Brain microvascular endothelial cell (primary cell): ENCODE results near the gene TUBB3.
A peak's percentile ranks its signal among the peaks of the same experiment; 100 is the strongest.

Experiments
- DNase-seq: peaks from one replicate; pipeline ENCODE4 v3.0.0-alpha.2; 2020
- H3K27ac ChIP-seq: fragments of 250-450 bp; sonication (Bioruptor Pico); 2 replicates; pipeline ENCODE4 v1.5.1; 2020; ENCODE audit warnings: mild to moderate bottlenecking, moderate library complexity
- H3K27me3 ChIP-seq: fragments of 250-450 bp; sonication (Bioruptor Pico); replicated peaks from 2 replicates; pipeline ENCODE4 v1.5.1; 2020; ENCODE audit warnings: mild to moderate bottlenecking
- H3K36me3 ChIP-seq: fragments of 250-450 bp; sonication (Bioruptor Pico); replicated peaks from 2 replicates; pipeline ENCODE4 v1.5.1; 2020; ENCODE audit warnings: mild to moderate bottlenecking
- H3K4me3 ChIP-seq: 2 replicates; pipeline ENCODE4 v1.5.1; 2011; ENCODE audit warnings: low read depth, mild to moderate bottlenecking, control low read depth, low read length, moderate library complexity
- CTCF ChIP-seq: IDR thresholded peaks from 2 replicates; pipeline ENCODE4 v1.5.1; 2011; ENCODE audit warnings: low read depth, mild to moderate bottlenecking, moderate library complexity, low read length, control low read depth, inconsistent platforms; ENCODE audit errors: missing control alignments
- in situ Hi-C: cut with HindIII; loops from 2 replicates; pipeline ENCODE4 v1.10.0; 2017; ENCODE audit warnings: low sequenced_read_pairs, low pct_ligation_motif_present

Gene TUBB3

DNA sequence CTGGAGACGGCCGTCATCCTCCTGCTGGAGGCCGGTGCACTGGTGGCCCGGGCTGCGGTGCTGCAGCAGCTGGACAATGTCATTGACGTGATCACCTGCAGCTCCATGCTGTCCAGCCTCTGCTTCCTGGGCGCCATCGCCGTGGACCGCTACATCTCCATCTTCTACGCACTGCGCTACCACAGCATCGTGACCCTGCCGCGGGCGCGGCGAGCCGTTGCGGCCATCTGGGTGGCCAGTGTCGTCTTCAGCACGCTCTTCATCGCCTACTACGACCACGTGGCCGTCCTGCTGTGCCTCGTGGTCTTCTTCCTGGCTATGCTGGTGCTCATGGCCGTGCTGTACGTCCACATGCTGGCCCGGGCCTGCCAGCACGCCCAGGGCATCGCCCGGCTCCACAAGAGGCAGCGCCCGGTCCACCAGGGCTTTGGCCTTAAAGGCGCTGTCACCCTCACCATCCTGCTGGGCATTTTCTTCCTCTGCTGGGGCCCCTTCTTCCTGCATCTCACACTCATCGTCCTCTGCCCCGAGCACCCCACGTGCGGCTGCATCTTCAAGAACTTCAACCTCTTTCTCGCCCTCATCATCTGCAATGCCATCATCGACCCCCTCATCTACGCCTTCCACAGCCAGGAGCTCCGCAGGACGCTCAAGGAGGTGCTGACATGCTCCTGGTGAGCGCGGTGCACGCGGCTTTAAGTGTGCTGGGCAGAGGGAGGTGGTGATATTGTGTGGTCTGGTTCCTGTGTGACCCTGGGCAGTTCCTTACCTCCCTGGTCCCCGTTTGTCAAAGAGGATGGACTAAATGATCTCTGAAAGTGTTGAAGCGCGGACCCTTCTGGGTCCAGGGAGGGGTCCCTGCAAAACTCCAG, 3.4 kb upstream of the TUBB3 start:
- DNase-seq, result no peak
- Histone ChIP-seq H3K27me3 (no peaks in the 10 kb centered on the region), H3K27ac (no peak overlapping the region), H3K4me3 (no peak overlapping the region), H3K36me3 (no peaks in the 10 kb centered on the region)
- in situ Hi-C loops, result no loop called here
- no peak for TF ChIP-seq CTCF

- peak overlapping the region; percentile 98 for H3K27ac ChIP-seq
- DNase-seq, result no peak
- TF ChIP-seq CTCF, result no peak
- no peak overlapping the region for H3K4me3 ChIP-seq
- H3K36me3 ChIP-seq, result no peaks in the 10 kb centered on the region
- H3K27me3 ChIP-seq, result no peaks in the 10 kb centered on the region
- in situ Hi-C loops, result no loop called here
Measured at GRCh38 chr16:89920723-89921122, 2.4 kb upstream of the TUBB3 start.

- no peaks in the 10 kb centered on the region for H3K27me3 ChIP-seq
- peak overlapping the region; percentile 98 for H3K27ac ChIP-seq
- peak overlapping the region; percentile 26 for H3K4me3 ChIP-seq
- no peak for DNase-seq
- no peak for TF ChIP-seq CTCF
- no peaks in the 10 kb centered on the region for H3K36me3 ChIP-seq
- in situ Hi-C loops, result no loop called here
Measured at GRCh38 chr16:89921131-89921701, 1.9 kb upstream of the TUBB3 start.

DNA sequence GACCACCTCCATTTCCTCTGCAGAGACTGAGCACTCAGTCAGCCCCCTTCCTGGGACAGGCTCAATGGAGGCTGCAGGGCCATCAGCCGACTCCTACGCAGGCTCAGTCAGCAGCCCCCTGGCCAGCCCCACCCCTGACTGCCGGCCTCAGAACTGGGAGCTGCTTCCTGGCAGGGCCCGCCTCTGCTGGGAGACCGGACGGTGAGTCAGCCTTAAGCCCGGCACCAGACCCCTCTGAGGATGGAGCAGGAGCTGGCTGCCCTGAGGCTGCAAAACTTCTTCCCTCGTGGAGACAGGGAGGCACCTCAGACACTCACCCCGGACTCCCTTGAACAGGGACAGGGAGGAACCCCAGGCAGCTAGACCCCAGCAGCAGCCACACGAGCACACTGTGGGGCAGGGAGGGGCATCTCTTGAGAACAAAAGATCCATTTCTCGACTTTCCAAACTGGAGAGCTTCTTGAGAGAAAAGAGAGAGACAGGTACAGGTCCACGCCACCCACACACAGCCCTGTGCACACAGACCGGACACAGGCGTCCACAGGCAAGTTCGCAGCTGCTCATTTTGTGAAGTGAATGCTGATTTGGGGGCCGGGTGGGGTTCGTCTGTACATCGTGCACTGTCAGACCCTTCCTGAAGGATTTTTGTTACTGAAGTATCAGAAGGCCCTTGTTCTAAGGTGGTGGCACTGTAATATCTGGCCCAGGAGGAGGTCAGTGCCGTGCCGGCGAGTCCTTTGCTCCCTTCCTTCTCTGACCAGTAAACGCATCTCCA, 1.3 kb upstream of the TUBB3 start:
- DNase-seq, result peak; percentile 93
- Histone ChIP-seq H3K4me3 (peak overlapping the region; percentile 72), H3K27ac (peak overlapping the region; percentile 98), H3K36me3 (no peaks in the 10 kb centered on the region), H3K27me3 (no peaks in the 10 kb centered on the region)
- no peak for TF ChIP-seq CTCF
- in situ Hi-C loops, result no loop called here

DNA sequence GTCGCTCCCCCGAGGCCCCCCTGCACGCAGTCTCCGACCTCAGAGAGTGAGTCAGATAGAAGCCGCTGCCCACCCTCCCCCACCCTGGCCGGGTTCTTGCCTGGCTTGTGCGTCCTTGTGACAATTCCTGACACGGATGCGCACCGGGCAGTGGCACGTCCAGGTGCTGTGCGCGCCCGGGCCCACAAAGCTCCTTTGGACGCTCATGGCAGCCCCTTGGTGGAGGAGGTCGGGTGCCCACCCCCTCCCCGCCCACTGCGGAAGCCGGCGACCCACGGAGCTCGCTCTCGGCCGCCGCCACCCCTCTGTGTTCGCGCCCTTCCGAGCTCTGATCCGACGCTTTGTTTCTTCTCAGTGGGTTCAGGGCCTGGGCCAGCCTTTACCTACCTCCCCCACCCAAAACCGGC, 662 bp upstream of the TUBB3 start:
- peak overlapping the region; percentile 98 for H3K27ac ChIP-seq
- DNase-seq, result peak; percentile 98

More for the DNA sequence above, 662 bp upstream of the TUBB3 start:
- H3K27me3 ChIP-seq, result no peaks in the 10 kb centered on the region
- TF ChIP-seq CTCF, result no peak
- in situ Hi-C loops, result no loop called here
- peak overlapping the region; percentile 72 for H3K4me3 ChIP-seq
- H3K36me3 ChIP-seq, result no peaks in the 10 kb centered on the region
